Natural killer cell (primary cell): ENCODE results near the gene UFD1. TPM values are rescaled to one million over a fixed set of nuclear protein-coding genes. Genes with fewer than 3 reads are reported as not detected.
A peak's percentile ranks its signal among the peaks of the same experiment; 100 is the strongest.

Source experiments
- ATAC-seq, 3 donors: fragments of 150-1000 bp in 2 of 3; fragments of 200-7000 bp in 1 of 3; cut with Tn5 transposase; 1 replicate in 1 of 3; 2 replicates in 2 of 3; pipeline ENCODE4 v1.10.0; 2021; ENCODE audit warnings: mild to moderate bottlenecking in 2 of 3, moderate library complexity in 2 of 3
- DNase-seq, 2 donors: peaks; one replicate each; pipeline versions ENCODE4 v3.0.0 to v3.0.0-alpha.2; 2013 to 2021; ENCODE audit warnings: mixed read lengths in 1 of 2
- H3K27ac ChIP-seq: one replicate; pipeline ENCODE4 v1.5.1; 2013; ENCODE audit warnings: mild to moderate bottlenecking, low read length
- H3K27me3 ChIP-seq: one replicate; pipeline ENCODE4 v1.6.1; 2013; ENCODE audit warnings: low read length; ENCODE audit not compliant: control insufficient read depth, insufficient read depth
- H3K36me3 ChIP-seq: one replicate; pipeline ENCODE4 v1.6.1; 2013; ENCODE audit warnings: low read length; ENCODE audit not compliant: control insufficient read depth, insufficient read depth
- H3K4me1 ChIP-seq: one replicate; pipeline ENCODE4 v1.6.1; 2013; ENCODE audit warnings: low read length; ENCODE audit not compliant: control insufficient read depth, insufficient read depth
- H3K4me3 ChIP-seq: one replicate; pipeline ENCODE4 v1.5.1; 2013; ENCODE audit warnings: low read length
- H3K9me3 ChIP-seq: one replicate; pipeline ENCODE4 v1.6.1; 2013; ENCODE audit warnings: low read length; ENCODE audit not compliant: control insufficient read depth, insufficient read depth
- H3K27ac Mint-ChIP-seq, 2 donors: one replicate each; pipeline ENCODE4 v1.8.0; 2022; ENCODE audit warnings: mild to moderate bottlenecking in 2 of 2, mixed read lengths in 2 of 2, moderate library complexity in 1 of 2
- H3K27me3 Mint-ChIP-seq, 2 donors: one replicate each; pipeline ENCODE4 v1.8.0; 2022; ENCODE audit warnings: low read depth in 2 of 2, mixed read lengths in 2 of 2
- H3K36me3 Mint-ChIP-seq: one replicate; pipeline ENCODE4 v1.8.0; 2022; ENCODE audit warnings: mixed read lengths
- H3K4me1 Mint-ChIP-seq, 2 donors: one replicate each; pipeline ENCODE4 v1.8.0; 2022; ENCODE audit warnings: mixed read lengths in 2 of 2
- H3K4me3 Mint-ChIP-seq: one replicate; pipeline ENCODE4 v1.8.0; 2022; ENCODE audit warnings: mild to moderate bottlenecking, moderate library complexity, mixed read lengths
- H3K9me3 Mint-ChIP-seq, 2 donors: one replicate each; pipeline ENCODE4 v1.8.0; 2022; ENCODE audit warnings: mixed read lengths in 2 of 2
- WGBS: methylation state at CpG from one replicate; pipeline ENCODE4 v1.1.7; 2013; ENCODE audit warnings: missing lambda C conversion rate; ENCODE audit not compliant: insufficient coverage; 5-methylcytosine and 5-hydroxymethylcytosine counted together
- intact Hi-C: fragments of 100-400 bp; cut with micrococcal nuclease; formaldehyde crosslinking; loops from one replicate; pipeline ENCODE4 v1.14.2; 2022
- total RNA-seq, 4 donors: library from RNA; stranded (reverse); fragments of 120-200 nt in 1 of 4; gene quantifications; one replicate each; pipeline versions ENCODE4 v1.2.3 to v1.2.4, GENCODE V29; 2013 to 2022
- TF ChIP-seq, protein P1 (sequence below): fragments of 200-600 bp; IDR thresholded peaks from one replicate; pipeline ENCODE4 v1.8.0; 2022; ENCODE audit warnings: antibody characterized with exemption

The UFD1 gene
- total RNA-seq, 3 donors from 2014 or later (not counting 1 experiment from before 2014, with no cell fraction given) = 73.8 to 101 (median 77.8) TPM

DNA sequence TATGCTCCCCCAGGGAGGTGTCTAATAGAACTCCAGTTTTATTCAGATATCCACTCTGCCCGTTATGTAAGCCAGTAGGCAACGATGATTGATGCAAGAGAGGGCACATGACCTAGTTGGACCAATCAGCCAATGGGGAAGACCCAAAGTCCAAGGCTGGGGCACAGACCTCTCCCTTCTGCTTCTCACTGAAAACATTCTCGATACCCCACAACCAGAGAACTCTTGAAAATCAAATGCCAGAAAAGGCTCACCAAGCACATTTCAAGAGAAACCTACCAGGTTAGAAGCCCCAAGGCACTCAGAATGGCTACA is 54.9 kb downstream of the UFD1 start:
- intact Hi-C loops = no loop called here
- Histone ChIP-seq H3K36me3 (no peaks in the 10 kb centered on the region), H3K27ac (no peak overlapping the region), H3K4me1 (peaks cover 76% of the 10 kb centered on the region), H3K9me3 (no peaks in the 10 kb centered on the region), H3K4me3 (no peak overlapping the region), H3K27me3 (no peaks in the 10 kb centered on the region)
- TF ChIP-seq, protein P1, sequence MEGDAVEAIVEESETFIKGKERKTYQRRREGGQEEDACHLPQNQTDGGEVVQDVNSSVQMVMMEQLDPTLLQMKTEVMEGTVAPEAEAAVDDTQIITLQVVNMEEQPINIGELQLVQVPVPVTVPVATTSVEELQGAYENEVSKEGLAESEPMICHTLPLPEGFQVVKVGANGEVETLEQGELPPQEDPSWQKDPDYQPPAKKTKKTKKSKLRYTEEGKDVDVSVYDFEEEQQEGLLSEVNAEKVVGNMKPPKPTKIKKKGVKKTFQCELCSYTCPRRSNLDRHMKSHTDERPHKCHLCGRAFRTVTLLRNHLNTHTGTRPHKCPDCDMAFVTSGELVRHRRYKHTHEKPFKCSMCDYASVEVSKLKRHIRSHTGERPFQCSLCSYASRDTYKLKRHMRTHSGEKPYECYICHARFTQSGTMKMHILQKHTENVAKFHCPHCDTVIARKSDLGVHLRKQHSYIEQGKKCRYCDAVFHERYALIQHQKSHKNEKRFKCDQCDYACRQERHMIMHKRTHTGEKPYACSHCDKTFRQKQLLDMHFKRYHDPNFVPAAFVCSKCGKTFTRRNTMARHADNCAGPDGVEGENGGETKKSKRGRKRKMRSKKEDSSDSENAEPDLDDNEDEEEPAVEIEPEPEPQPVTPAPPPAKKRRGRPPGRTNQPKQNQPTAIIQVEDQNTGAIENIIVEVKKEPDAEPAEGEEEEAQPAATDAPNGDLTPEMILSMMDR = no peak
- H3K27ac Mint-ChIP-seq = peak overlapping the region; percentile 87 to 100
- no peaks in the 10 kb centered on the region for H3K36me3 Mint-ChIP-seq
- H3K27me3 Mint-ChIP-seq = no peaks in the 10 kb centered on the region
- no peaks in the 10 kb centered on the region for H3K9me3 Mint-ChIP-seq
- H3K4me1 Mint-ChIP-seq = peaks cover 91 to 93% of the 10 kb centered on the region in 2 donors
- 91% methylated on average over 3 of the region's 3 CpGs for WGBS
- DNase-seq (no peak), ATAC-seq (no peak)
- H3K4me3 Mint-ChIP-seq = peak overlapping the region; percentile 19

- Mint-ChIP-seq H3K27me3 (no peaks in the 10 kb centered on the region), H3K36me3 (no peaks in the 10 kb centered on the region), H3K4me3 (peak overlapping the region; percentile 63), H3K4me1 (peaks cover 94% of the 10 kb centered on the region in 2 donors), H3K9me3 (no peaks in the 10 kb centered on the region), H3K27ac (peak overlapping the region; percentile 87 to 100)
- TF ChIP-seq, protein P1 = no peak
- intact Hi-C loops = no loop called here
- H3K27me3 ChIP-seq = no peaks in the 10 kb centered on the region
- ATAC-seq = no peak
- peak in 1 of 2 donors; percentile 19 for DNase-seq
- WGBS = 86% methylated on average over 11 of the region's 11 CpGs
- peak overlapping the region; percentile 50 for H3K27ac ChIP-seq
- no peaks in the 10 kb centered on the region for H3K9me3 ChIP-seq
- peaks cover 78% of the 10 kb centered on the region for H3K4me1 ChIP-seq
- H3K4me3 ChIP-seq = no peak overlapping the region
- H3K36me3 ChIP-seq = no peaks in the 10 kb centered on the region
Measured at GRCh38 chr22:19422440-19423301, 56.3 kb downstream of the UFD1 start.

GRCh38 chr22:19420321-19420720 is 58.7 kb downstream of the UFD1 start:
- H3K4me1 Mint-ChIP-seq = peaks cover 89 to 93% of the 10 kb centered on the region in 2 donors
- H3K27me3 Mint-ChIP-seq = no peaks in the 10 kb centered on the region
- H3K9me3 Mint-ChIP-seq = no peaks in the 10 kb centered on the region
- DNase-seq (no peak), ATAC-seq (peak in 2 of 3 donors; percentile 2 to 10)
- H3K9me3 ChIP-seq = no peaks in the 10 kb centered on the region
- peak overlapping the region; percentile 96 for H3K27ac ChIP-seq
- no peaks in the 10 kb centered on the region for H3K36me3 ChIP-seq
- no peak overlapping the region for H3K4me3 ChIP-seq
- no peaks in the 10 kb centered on the region for H3K27me3 ChIP-seq
- intact Hi-C loops = no loop called here
- H3K4me3 Mint-ChIP-seq = peak overlapping the region; percentile 87
- TF ChIP-seq, protein P1 = no peak
- WGBS = 43% methylated on average over 5 of the region's 6 CpGs
- H3K36me3 Mint-ChIP-seq = no peaks in the 10 kb centered on the region
- peaks cover 76% of the 10 kb centered on the region for H3K4me1 ChIP-seq
- H3K27ac Mint-ChIP-seq = peak overlapping the region; percentile 87 to 100
